Inflammatory macrophage treated with lipopolysaccharide for 1 hour (primary cell): ENCODE results near the gene MPST.

Experiments used
- DNase-seq, 2 donors: peaks; one replicate each; pipeline ENCODE4 v3.0.0-alpha.2; 2020 to 2022

The MPST gene

DNA sequence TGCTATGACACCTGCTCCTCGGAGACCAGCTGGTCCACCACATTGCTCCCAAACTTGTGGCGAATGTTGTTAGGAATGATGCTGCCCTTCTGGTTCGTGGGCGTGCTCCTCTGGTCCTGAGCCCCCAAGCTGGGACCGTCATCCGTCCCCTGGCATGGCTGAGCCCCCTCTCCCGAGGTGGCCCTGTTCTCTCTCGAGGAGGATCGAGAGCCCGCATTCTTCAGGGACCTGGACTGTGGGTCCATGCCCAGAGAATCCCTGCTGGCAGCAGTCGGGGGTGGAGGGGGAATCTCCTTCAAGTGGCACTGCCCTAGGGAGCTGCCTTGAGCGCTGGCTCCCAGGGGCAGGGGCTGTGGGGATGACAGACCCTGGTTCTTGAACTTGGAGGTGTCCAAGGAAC, 17.7 kb upstream of the MPST start:
- DNase-seq = no peak

- DNase-seq = no peak
Measured at GRCh38 chr22:37002633-37003032, 16.9 kb upstream of the MPST start.

- DNase-seq = no peak
Measured at GRCh38 chr22:37007651-37008050, 11.9 kb upstream of the MPST start.

DNA sequence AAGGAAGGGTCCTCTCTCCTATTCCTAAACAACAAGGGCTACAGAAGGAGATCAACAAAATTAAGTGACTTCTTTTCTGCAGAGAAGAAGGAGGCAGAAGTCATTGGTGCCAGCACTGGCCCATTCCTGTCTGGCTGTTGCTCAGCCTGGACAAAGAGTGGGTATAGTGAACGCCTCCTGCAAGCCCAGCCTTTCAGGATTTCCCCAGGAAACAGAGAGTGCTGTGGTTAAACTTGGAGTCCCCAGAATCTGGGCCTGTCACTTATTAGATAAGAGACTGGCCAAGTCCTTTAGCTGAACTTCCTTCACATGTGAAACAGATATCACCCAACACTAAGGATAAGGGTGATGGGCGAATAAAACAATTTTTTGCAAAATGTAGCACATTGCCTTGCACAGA, 11.2 kb upstream of the MPST start:
- peak; percentile 68 to 70 for DNase-seq

DNA sequence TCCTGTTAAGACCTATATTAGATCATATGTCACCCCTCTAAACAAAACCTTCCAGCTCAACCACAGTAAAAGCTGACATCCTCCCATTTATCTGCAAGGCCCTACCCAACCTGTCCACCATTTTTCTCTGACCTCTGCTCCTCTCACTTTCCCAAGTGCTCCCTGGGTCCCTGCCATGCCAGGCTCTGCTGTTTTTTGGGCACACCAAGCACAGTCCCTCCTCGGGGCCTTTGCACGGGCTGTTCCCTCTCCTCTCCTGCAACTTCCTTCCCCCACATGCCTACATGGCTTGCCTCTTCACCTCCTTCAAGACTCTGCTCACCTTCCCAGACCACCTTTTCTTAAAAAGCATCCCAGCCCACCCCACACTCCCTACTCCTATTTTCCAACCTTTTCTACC, 10.1 kb upstream of the MPST start:
- no peak for DNase-seq

DNA sequence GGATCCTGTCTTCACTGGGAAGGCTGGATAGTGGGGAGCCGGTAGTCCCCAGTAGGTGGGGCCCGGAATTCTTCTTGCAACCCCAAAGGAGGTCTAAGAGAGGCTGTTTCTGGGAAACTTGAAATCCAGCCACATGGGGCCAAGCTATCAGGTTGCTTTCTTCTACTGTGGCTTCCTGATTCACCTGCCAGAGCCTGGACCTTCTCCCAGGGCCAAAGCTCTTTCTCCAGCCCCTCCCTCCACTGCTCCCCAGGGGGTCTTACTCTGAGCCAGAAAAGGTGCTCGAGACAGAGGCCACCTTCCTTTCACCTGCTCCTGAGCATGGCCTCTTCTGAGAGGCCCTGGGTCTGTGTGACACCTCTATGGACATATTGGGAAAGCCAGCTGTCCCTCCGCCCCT, 9.4 kb upstream of the MPST start:
- DNase-seq = no peak

- DNase-seq = no peak
Measured at GRCh38 chr22:37010976-37011375, 8.6 kb upstream of the MPST start.

GRCh38 chr22:37011472-37011871, 8.1 kb upstream of the MPST start:
- DNase-seq = no peak

GRCh38 chr22:37012262-37012904, 7.2 kb upstream of the MPST start:
- DNase-seq = no peak

DNA sequence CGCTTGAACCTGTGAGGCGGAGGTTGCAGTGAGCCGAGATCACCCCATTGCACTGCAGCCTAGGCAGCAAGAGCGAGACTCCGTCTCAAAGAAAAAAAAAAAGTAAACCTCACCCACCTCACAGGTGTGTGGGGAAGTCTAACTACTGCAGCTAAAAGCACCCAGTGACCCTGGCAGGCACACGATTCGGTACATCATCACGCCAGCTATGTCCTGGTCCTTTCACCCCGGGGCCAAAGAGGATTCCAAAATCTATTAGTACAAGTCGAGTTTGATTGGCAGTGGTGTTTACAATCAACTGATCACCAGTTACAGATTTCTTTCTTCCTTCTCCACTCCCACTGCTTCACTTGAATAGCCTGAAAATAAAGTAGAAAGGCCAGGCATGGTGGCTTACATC, 6.6 kb upstream of the MPST start:
- DNase-seq = no peak

DNA sequence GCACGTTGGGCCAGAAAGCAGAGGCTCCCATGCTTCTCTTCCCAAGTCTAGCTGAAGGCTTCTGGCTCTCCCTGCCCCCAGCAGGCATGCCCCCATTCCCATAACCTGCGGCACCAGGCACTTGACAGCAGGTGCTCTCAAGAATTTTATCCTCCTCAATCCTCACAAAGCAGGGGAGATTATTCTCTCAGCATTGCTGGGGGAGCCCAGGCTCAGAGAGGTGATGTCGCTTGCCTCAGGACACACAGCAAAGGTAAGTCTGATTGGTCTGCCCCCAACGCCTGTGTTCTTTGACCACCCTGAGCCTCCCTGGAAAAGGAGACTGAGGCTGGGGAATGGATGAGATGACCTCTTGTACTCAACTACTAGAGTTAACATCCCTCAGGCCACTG, 5.1 kb upstream of the MPST start:
- DNase-seq = no peak

- DNase-seq = peak; percentile 4 to 51
Measured at GRCh38 chr22:37014835-37015586, 4.5 kb upstream of the MPST start.

- DNase-seq = no peak
Measured at GRCh38 chr22:37015587-37015878, 4.0 kb upstream of the MPST start.

DNA sequence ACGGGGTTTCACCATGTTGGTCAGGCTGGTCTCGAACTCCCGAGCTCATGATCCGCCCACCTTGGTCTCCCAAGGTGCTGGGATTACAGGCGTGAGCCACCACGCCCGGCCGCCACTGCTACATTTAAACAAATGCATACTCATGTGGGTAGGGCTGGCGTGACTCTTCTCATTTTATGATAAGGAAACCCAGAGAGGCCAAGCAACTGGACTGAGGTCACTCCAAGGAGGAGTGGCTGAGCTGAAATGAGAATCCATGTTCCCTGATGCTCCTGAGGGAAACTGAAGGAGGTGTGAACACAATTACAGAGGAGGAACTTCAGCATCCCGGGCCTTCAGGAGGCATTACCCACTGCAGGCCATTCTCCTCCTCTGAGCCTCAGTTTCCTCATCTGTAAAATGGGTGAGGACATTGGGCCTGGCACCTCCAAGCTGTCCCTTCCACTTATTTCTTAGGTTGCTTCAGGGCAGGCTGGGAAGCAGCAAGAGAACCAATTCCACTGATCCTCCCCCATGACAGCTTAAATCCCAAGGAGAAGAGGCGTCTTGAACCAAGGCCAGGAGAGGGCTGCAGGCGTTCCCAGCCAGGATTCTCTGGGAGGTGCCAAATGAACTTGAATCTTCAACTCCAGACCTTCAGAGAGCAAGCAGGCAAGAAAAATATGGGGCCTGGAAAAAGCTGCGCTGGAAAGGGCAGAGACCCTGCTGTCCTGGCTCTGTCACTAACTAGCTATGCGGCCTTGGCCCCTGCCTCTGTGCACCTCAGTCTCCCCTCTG, 3.2 kb upstream of the MPST start:
- no peak for DNase-seq

GRCh38 chr22:37017356-37017755, 2.2 kb upstream of the MPST start:
- no peak for DNase-seq

DNA sequence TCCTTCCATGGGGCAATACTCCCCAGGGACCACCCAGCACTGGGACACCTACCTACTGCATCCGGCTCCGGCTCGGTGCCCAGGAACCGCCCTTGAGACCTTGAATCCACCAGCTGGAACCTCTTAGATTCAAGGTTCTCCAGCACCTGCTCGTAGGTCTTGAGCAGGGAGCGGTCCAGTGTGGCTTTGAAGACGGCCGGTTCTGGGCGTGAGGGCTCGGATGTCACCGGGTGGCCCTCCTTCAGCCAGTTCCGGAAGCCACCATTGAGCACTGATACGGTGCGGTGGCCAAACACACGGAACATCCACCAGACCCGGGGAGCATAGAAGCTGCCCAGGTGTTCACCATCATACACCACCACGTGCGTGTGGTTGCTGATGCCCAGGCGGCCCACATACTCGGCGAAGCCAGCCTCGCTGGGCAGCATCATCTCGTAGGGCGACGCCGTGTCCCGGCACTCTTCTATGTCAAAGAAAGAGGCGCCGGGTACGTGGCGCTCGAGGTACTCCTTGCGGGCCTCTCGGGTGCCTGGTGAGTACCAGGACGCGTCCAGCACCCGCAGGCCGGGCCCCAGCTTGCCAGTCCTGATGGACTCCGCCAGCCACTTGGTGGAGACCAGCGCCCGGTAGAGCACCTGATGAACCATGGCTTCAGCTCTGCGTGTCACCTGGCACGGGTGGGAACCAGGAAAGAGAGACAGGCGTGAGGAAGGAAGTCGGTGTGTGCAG, 1.3 kb upstream of the MPST start:
- no peak for DNase-seq

DNA sequence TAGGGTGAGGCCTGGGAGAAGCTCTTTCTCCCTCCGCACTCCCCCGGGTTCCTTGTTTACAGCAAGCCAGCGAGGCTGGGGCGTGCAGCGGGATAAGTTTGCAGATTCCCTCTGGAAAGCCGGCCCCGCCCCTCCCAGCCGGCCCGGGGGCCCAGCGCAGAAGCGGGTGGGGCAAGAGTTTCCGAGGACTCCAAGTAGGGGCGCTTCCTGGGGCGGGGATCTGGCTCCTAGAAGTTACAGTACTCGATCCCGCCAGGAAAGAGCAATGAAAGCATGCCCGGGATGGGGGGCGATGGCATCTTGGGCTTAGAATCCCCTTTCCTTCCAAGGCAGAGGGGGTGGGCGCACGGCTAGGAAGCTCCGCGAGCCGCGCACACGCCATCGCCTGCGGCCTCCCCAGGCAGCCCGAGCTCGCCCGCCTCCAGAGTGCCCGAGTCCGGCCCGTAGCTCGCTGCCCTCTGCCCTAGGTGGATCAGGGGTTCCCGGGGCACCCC, 680 bp upstream of the MPST start:
- no peak for DNase-seq

GRCh38 chr22:37020192-37020479, 594 bp downstream of the MPST start:
- peak in 1 of 2 donors; percentile 29 for DNase-seq

DNA sequence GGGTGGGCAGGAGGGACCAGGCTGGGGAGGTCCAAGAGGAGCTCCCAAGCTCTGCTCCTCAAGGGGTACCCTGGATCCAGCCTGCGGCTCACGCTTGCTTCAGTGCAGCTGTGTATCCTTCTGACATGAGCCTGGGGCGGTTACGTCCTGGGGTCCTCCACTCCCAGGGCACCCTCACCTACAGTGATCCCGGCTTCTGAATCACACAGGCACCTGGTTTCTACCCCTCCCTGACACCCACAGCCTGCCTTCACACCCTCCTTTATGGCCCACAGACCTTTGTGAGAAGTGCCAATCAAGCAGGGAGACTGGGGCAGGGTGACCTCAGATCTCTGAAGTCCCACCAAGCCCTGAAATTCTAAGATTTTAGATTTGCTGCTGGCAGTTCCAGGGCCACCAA, 1.5 kb downstream of the MPST start:
- no peak for DNase-seq

GRCh38 chr22:37021710-37022482, 2.4 kb downstream of the MPST start:
- DNase-seq = peak in 1 of 2 donors; percentile 68

DNA sequence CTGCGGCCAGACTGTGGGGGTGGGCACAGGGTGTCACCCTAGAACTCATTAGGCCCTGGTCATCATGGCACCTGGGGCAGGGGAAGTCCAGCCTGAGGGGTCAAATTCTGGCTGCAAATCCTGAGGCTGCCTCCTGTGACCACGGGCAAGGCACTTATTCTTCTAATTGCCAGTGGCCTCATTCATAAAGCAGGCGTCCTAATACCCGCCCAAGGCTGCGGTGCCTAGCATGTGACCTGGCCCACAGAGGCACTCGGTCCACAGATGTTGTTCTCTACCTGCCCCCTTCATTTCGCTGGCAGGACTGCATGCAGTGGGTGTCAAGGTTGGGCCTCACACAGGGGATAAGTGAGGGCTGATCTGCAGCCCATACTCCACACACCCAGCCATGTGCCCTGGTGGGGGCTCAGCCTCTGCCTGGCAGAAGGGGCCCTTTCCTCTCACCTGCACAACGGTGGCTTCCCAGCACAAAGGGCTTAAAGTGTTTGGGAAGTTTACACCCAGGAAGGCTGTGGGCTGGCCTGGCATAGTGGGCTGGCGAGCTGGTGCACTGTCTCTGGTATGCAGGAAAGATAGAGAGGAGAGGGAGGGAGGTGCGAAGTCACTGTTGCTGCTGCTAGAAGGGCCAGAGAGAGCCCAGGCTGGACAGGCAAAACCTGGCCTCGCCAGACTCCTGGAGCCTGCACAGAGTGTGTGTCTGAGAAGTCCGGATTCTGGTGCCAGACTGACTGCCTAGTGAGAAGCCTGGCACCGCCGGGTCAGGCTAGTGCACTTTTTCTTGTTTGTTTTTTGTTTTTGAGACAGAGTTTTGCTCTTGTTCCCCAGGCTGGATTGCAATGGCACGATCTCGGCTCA, 3.2 kb downstream of the MPST start:
- DNase-seq = no peak
